H54 (cell line): Measurements from ENCODE around the gene CBL.
"Not testable (repeated sequence)": the region's sequence is repeated elsewhere in the genome, so short reads cannot be mapped to it uniquely, and the experiment has no call there.

ENCODE experiments used
- DNase-seq: peaks from one replicate; pipeline ENCODE4 v3.0.0; 2011; ENCODE audit warnings: low spot score, mixed read lengths; ENCODE audit not compliant: insufficient read length
- FAIRE-seq: peaks from 3 replicates; lab custom pipeline; 2011; peaks lifted over from hg19 to GRCh38; lab: Jason Lieb, UNC
- POLR2A ChIP-seq: IDR thresholded peaks from 2 replicates; pipeline ENCODE4 v1.6.1; 2011; ENCODE audit warnings: low read depth, mild to moderate bottlenecking, low read length

The CBL gene

GRCh38 chr11:119205574-119206510 is at the start of gene CBL:
CBL (plus strand) TSS chr11:119206339; CDS start chr11:119206418, 79 bp downstream.
- no peak for TF ChIP-seq POLR2A
- DNase-seq: peak; percentile 71
- no peak for FAIRE-seq

GRCh38 chr11:119156496-119156895 is 49.6 kb upstream of the CBL start:
- FAIRE-seq: no peak
- no peak for DNase-seq
- TF ChIP-seq POLR2A: no peak

GRCh38 chr11:119157063-119157462 is 49.1 kb upstream of the CBL start:
- no peak for TF ChIP-seq POLR2A
- FAIRE-seq (no peak), DNase-seq (no peak)

- FAIRE-seq: no peak
- TF ChIP-seq POLR2A: no peak
- DNase-seq: no peak
Measured at GRCh38 chr11:119158467-119158866, 47.7 kb upstream of the CBL start.

- DNase-seq: no peak
- TF ChIP-seq POLR2A: no peak
- FAIRE-seq: no peak
Measured at GRCh38 chr11:119160151-119160550, 46.0 kb upstream of the CBL start.

- FAIRE-seq (no peak), DNase-seq (no peak)
- no peak for TF ChIP-seq POLR2A
Measured at GRCh38 chr11:119161871-119162270, 44.3 kb upstream of the CBL start.

GRCh38 chr11:119166368-119167076 is 39.6 kb upstream of the CBL start:
- DNase-seq: peak; percentile 80
- no peak for FAIRE-seq
- TF ChIP-seq POLR2A: no peak

GRCh38 chr11:119167077-119167458 is 39.1 kb upstream of the CBL start:
- FAIRE-seq: not testable (repeated sequence)

GRCh38 chr11:119167933-119168332 is 38.2 kb upstream of the CBL start:
- TF ChIP-seq POLR2A: no peak
- FAIRE-seq: no peak
- DNase-seq: no peak

More at GRCh38 chr11:119167077-119167458, 39.1 kb upstream of the CBL start:
- not testable (repeated sequence) for DNase-seq

GRCh38 chr11:119168471-119169281 is 37.5 kb upstream of the CBL start, which contains the start of gene NLRX1:
NLRX1 (plus strand) TSS chr11:119168725; CDS start chr11:119171404, 2,679 bp downstream.
- TF ChIP-seq POLR2A: peak; percentile 50
- FAIRE-seq (no peak), DNase-seq (peak; percentile 76)

GRCh38 chr11:119169282-119169719 is 36.8 kb upstream of the CBL start:
- no peak for DNase-seq
- no peak for FAIRE-seq
- TF ChIP-seq POLR2A: no peak

- no peak for FAIRE-seq
- no peak for TF ChIP-seq POLR2A
Measured at GRCh38 chr11:119172513-119172912, 33.6 kb upstream of the CBL start.

GRCh38 chr11:119173453-119173852 is 32.7 kb upstream of the CBL start:
- no peak for TF ChIP-seq POLR2A
- DNase-seq: no peak
- FAIRE-seq: no peak

More at GRCh38 chr11:119172513-119172912, 33.6 kb upstream of the CBL start:
- no peak for DNase-seq
